Stimulated activated CD4-positive, alpha-beta T cell treated with anti-CD3 and anti-CD28 coated beads, TNF-alpha, amount 100 ng/mL, for 4 hours (primary cell): ENCODE measurements around the gene RALY.

Experiments used
- DNase-seq, 3 experiments: peaks; one replicate each; pipeline ENCODE4 v3.0.0-alpha.2; 2020; ENCODE audit warnings: low read depth in 3 of 3

RALY gene

DNA sequence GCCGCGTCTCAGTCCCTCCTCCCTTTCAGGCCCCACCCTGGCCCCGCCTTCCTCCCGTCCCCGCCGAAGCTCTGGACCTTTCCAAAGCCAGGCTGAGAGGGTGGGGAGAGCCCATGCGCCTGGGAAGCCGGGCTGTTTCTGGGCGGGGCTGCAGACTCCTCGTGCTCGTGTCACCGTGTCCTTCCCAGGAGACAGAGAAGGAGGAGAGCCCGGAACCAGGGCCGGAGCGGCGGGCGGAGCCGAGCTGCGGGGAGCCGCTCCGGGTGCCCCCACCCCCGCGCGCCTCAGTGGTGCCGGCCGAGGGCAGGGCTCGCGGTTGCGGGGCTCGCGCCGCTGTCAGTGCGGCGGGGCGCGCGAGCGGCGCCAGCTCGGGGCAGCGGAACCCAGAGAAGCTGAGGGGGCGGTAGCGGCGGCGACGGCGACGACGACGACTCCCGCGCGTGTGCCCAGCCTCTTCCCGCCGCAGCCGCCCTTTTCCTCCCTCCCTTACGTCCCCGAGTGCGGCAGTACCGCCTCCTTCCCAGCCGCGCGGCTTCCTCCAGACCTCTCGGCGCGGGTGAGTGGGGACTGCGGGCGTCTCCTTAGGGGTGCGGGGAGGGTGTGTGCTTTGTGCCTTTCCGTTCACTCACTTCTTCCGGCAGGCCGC, at the start of gene RALY:
RALY (plus strand) TSS at position 336 of the 646 bp plus-strand sequence. CDS start 78,164 bp downstream, outside the sequence.
- DNase-seq = peak; percentile 92 to 96 (median 93)

GRCh38 chr20:33944914-33945313, 48.8 kb upstream of the RALY start:
- no peak for DNase-seq

GRCh38 chr20:33945391-33946081, 48.2 kb upstream of the RALY start:
- DNase-seq = no peak

DNA sequence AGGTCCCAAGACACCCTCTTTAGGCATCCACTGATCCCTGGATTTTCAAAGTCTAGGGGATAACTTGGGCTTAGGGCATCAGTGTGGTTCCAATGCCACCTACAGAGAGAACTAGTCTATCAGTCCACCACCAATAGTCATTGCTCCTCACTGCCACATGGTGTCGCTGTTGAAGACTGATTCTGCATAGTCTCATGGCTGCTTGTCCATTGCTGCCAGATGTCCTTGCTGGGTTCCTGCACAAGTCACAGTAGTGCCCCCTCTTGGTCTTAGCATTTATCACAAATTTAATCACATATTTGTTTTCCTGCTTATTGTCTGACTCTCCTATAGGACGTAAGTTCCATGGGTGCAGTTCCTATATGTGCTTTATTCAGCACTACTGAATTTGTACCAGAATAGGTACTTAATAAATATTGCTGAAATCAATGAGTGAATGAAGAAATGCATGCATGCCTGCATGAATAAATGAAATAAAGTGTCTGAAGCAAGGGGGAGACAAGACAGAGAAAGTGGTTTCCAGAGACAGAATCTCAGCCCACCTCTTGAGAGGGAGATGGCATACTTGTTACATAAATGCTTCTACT, 45.9 kb upstream of the RALY start:
- DNase-seq = peak in 1 of 3 experiments; percentile 8

DNA sequence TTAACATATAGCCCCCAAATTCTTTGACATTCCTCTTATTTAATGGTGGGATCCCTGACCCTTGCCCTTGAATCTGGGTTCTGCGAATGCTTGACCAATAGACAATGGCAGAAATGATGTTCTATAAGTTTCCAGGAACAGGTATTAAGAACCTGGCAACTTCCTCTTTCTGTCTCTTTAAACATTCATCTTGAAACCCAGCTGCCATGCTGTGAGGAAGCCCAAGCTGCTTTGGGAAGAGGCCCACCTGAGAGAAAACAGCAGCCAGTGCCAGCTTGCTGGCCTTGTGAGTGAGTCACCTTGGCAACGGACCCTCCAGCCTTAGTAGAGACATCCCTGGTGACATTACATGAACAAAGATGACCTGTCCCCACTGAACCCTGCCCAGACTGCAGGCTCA, 45.2 kb upstream of the RALY start:
- DNase-seq = no peak

DNA sequence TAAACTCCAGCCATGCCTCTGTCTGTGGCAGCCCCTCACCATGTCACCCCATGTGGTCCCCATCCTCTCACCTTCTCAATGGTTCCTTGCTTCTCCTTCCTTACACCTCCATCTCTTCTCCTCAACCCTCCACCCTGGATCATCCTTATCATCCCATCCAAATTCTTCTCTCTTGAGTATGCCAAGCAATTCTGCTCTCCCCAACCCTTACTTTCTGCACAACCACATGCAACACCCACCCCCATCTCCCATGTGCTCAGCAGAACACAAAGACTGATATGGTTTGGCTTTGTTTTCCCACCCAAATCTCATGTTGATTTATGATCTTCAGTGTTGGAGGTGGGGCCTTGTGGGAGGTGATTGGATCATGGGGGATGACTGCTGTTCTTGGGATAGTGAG, 42.5 kb upstream of the RALY start:
- DNase-seq = no peak

DNA sequence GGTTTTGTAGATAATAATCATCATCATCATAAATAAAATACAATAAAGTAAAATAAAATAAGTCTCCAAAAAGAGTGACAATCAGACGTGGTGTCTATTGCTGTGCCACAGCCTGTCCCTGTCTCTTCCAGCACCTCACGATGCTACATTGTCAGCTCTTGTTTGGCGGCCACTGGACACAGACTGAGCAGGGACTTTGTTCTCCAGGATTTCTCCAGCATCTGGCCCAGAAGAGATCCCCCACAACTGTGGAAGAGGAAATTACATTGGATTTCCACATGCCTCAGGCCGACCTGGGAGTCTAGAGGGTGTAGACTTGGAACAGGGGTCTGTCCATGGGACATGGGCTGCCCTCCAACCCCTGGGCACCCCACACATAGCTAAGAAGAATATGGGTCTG, 39.2 kb upstream of the RALY start:
- no peak for DNase-seq

DNA sequence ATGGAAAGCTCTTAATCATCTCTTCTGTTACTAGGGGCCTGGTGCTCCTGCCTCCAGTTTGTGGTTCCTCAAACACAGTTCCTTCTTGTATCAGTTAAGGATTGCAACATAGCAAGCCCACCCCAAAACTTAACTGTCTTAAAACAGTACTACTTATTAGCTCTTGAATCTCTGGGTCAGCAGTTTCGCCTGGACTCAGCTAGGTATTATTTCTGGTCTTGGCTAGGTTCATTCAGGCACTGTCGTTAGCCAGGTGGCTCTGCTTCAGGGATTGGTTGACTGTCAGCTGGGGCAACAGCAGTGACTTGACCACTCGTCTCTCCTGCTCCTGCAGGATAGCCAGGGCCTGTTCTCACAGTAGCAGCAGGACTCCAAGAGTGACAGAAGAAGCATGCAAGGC, 30.0 kb upstream of the RALY start:
- DNase-seq = no peak

DNA sequence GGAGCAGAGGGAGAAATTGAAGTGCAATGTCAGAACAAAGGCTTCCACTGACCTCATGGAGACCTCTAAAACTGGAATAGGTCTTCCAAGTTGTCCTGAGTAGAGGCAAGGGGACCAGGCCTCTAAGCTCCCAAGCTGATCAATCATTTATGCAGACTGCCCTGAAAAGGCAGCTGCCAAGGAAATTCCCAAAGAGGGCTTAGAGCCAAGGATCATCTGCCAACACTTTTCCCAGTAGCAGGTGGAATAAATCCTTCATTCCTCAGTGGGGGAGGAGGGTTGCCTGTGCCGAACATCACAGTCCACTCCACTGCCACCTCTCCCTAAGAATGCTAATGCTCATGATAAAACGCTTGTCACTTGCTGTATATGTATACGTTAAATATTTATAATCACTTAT, 29.3 kb upstream of the RALY start:
- no peak for DNase-seq

DNA sequence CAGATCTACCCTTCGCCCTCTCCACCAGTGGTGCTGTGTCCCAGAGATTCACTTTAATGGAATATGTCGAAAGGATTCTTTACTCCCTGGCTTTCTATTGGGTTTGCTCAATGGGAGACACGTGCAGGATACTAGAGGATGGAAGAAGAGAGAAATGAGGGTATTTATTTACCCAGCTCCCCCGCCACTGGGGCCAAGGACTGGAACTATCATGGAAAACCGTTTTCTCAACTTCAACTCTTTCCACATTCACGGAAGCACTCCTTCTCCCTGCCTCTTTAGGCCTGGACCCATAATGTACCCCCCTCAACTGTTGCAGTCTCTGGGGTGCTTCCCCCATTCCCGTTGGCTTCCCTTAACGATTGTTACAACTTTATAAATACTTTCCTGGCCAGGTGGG, 26.6 kb upstream of the RALY start:
- no peak for DNase-seq

GRCh38 chr20:33969563-33969962, 24.1 kb upstream of the RALY start:
- no peak for DNase-seq

GRCh38 chr20:33970229-33970628, 23.5 kb upstream of the RALY start:
- DNase-seq = no peak

- no peak for DNase-seq
Observed at GRCh38 chr20:33971147-33971975, 22.4 kb upstream of the RALY start.

DNA sequence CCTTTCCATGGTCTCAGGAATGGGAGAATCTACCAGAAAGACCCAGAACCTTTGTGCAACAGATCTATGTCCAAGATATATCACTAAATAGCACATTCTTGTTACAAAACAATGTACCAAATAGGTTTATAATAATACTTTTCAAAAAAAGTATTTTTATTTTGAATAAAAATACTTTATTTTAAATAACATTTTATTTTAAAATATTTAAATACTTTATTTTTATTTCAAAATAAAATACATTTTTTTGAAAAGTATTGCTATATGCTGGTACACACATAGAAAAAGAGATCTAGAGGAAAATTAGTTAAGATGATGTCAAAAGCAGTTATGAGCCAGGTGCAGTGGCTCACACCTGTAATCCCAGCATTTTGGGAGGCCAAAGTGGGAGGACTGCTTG, 16.8 kb upstream of the RALY start:
- no peak for DNase-seq

DNA sequence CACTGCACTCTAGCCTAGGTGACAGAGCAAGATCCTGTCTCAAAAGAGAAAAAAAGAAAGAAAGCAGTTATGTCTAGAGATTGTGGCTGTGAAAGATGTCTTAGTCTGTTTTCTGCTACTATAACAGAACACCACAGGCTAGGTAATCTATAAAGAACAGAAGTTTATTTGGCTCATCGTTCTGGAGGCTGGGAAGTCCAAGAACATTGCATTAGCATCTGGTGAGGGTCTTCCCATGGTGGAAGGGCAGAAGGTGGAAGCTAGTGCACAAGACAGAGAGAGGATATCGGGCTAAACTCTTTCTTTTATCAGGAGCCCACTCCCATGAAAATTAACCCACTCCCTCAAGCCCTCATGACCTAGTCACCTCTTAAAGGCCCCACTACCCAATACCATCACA, 16.2 kb upstream of the RALY start:
- no peak for DNase-seq

DNA sequence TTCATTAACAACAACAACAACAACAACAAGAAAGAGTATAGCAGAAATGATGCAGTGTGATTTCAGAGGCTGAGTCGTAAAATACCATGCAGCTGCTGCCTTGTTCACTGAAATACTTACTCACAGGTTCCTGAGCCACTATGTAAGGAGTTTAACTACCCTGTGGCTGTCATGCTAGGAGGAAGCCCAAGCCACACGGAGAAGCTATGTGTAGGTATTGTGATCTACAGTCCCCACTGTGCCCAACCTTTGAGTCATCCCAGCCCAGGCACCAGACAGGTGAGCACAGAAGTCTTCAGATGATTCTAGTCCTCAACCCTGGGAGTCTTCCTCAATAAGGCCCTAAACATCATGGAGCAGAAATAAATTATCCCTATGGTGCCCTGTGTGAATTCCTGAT, 14.6 kb upstream of the RALY start:
- no peak for DNase-seq

GRCh38 chr20:33981347-33981746, 12.4 kb upstream of the RALY start:
- DNase-seq = no peak

- DNase-seq = no peak
Observed at GRCh38 chr20:33981964-33982363, 11.7 kb upstream of the RALY start.

DNA sequence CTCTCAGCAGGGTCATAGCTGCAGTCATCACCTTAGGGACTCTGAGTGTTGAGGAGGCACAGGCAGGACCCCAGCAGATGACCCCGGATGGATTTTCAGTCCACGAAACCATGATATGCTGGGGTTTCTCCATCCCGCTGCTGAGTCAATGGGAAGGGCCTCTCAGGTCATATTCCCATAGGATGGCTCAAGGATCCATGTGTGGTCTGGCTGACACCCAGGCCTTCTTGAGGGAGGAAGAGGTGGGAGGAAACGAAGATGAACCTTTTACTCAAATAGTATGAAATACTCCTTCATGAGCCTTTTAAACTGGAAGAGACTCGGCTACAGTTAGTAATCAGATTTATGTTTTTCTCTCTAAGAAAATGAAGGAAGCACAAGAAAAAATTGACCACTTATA, 10.3 kb upstream of the RALY start:
- no peak for DNase-seq

DNA sequence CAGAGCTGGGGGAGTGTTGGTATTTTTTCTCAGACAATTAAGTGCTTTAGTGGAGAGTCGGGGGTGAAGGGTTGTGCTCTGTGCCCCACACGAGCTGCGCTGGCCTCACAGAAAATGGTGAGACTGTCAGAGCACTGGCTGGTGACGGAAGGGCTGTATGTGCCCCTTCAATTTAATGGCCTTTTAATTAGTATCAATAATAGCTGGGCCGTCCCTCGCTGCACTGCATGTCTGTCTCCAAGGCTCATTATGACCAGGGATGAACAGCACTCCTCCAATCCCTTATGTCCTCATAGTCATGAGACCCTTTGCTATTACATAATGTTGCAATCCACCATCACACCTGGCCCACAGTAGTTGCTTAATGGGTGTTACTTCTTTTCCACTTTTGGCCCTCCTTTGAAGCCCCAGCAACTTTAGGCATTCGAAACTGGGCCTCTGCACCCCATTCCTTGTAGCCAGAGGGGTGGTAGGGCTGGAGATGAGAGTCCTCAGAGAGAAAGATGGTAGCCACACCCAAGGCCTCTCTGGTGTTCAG, 9.5 kb upstream of the RALY start:
- no peak for DNase-seq

DNA sequence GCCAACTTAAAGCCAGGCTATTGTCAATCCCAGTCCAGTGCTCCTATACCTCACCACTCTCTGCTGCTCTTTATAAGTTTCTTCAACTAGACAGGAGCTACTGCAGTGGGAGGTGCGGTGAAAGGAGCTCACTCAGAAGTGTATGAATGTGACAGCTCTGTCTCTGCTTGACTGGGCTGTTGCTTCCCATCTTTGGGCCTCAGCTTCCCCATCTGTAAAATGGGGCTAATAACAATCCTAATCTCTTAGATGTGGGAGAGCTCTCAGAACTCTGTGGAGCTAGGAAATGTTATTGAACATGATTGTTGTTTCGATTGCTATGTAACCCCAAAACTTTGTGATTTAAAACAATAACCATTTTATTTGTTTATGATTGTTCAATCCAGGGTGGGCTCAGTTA, 8.4 kb upstream of the RALY start:
- DNase-seq = no peak

DNA sequence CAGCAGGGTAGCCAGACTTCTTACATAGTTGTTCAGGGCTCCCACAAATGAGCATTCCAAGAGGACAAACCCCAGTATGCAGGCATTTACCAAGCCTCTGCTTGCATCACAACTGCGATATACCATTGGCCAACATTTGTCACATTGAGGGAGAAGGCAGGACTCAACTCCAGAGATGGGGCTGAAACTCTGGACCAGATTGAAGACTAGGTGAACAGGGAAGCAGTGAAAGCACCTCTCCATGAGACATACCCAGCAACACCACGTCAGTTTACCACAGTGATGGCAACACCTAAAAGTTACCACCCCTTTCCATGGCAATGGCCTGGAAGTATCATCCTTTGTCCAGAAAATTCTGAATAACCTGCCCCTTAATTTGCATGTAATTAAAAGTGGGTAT, 7.9 kb upstream of the RALY start:
- no peak for DNase-seq
